ENCODE measurements around the gene CCDC85C.

Gene CCDC85C

DNA sequence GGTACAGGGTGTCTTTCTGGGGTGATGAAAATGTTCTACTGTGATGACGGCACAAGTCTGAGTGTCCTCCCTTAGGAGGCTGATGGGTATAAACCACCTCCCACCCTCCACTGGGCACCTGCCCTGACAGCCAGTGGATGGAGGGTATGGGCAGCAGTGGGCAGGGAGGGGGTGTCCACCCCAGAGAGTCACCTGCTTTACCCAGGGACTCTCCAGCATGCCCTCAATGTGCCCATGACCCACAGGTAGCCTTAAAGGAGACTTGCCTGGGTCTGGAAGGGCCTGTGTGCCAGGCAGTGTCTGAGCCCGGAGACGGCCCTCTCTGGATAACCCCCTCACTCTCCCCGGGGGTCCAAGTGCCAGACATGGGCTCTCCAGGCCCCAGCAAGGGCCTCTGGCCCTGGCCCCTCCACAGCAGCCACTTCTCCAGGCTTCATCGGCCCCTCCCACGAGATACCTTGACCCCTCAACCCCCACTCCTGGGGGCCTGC, 84.0 kb downstream of the CCDC85C start:
- DNase-seq = no peak

DNA sequence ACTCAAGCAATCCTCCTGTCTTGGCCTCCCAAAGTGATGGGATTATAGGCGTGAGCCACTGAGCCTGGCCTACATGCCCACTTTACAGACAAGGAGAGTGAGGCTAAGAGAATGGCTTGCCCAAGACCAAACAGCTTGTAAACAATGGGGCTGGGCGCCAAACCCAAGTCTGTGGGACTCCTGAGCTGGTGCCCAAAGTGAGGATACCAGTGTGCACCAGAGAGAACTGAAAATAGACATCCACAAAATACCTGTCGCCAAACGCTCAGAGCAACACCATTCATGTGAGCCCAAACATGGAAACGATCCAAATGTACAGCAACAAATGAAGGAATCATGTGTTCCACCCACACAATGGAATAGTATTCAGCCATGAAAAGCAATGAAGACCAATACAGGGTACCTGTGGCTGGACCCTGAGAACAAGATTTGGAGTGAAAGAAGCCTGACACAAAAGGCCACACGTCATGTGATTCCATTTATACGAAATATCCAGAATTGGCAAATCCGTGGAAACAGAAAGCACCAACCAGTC, 84.6 kb downstream of the CCDC85C start:
- DNase-seq = no peak

DNA sequence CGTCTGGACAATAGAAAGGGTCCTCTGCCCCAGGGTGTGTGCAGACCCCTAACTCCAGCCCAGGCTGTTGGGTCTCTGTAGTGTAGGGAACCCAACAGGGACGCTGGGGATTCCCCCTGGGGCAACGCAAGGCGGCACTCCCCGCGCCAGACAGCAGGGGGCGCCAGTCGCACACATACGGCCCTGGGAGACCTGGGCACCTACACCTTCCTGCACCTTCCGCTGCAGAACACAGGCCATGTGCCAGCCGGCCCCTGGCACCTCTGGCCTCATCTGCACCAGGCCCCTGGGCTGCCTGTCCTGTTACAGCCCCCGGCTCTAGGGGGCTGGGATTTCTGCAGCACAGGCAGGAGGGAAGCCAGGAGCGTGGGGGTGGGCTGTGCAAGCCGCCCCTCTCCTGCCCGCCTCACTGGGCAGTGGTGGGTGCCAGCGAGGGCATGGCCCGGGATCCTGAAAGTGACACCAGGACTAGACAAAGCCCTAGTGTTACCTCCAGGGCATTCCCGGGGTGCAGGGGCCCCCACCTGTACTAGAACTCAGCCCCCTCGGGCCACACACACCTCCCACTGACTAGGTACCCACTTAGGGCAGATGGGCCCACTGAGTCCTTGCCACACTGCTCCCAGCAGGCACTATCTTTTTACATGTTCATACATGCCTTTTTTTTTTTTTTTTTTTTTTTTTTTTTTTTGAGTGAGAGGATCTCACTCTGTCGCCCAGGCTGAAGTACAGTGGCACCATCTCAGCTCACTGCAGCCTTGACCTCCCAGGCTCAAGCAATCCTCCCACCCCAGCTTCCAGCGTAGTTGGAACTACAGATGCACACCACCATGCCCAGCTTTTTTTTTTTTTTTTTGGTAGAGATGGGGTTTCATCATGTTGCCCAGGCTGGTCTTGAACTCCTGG, 85.3 kb downstream of the CCDC85C start:
- peak; percentile 32 to 54 for DNase-seq

DNA sequence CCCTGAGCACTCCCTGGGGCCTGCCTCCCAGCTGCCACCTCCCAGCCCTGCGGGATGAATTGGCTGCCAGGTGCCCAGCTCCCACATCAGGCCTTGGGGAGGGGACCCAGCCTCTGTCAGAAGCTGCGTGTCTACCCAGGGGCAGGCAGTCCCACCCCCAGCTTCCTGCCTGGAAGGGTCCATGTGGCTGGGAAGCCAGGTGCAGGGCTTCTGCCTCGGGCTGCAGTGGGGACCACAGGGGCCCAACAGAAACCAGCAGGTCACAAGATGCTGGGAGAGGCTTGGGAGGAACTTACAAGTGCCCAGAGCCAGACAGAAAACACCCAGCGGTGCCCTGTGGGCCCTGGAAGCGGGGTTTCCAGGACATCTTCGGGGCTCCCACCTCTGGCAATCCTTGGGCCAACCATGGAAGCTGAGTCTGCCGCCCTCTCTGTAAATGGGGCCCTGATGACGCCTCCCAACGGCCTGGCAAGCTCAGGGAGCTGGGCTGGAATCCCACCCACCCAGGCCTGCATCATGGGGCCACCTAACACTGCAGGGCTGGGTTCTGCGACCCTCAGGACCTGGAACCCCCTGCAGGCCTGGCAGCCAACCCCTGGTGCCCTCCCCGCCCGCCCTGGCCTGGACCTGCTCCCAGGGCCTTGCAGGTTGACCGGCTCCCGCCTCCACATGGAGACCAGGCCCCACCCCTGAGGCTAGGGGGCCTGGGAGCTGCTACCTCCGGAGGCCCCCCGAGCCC, 86.2 kb downstream of the CCDC85C start:
- no peak for DNase-seq

DNA sequence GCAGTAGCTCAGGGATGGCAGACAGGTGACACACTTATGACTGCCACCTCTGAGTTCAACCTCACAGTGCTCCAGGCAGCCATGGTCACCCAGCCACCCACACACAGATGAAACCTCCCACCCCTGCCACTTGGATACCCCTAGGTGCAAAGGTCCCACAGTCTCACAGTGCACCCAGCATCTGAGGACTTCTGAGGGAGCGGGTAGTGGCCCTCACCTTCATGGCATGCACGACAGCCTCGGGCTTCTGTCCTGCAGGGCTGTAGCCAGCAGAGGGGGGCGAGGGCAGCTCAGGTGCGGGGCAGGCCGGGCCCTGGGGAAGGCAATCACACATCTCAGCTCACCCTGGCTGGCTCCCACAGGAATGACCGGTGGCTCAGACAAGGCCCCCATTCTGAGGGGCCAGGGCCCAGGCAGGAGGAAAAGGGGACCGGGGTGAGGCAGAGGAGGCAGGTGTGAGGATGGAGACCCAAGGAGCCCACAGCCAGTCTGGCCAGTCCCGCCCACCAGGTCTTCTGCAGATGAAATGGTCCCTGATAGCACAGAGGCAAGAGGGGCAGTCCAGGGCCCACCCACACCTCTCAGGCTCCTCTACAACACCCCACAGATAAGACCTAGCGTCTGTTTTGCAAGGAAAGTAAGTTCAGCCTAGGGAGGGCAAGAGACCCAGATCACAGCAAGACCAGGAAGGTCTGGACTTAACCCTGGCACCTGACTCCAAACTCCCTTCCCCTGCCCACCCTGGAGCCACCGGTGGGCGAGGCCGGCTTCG, 87.0 kb downstream of the CCDC85C start:
- no peak for DNase-seq

DNA sequence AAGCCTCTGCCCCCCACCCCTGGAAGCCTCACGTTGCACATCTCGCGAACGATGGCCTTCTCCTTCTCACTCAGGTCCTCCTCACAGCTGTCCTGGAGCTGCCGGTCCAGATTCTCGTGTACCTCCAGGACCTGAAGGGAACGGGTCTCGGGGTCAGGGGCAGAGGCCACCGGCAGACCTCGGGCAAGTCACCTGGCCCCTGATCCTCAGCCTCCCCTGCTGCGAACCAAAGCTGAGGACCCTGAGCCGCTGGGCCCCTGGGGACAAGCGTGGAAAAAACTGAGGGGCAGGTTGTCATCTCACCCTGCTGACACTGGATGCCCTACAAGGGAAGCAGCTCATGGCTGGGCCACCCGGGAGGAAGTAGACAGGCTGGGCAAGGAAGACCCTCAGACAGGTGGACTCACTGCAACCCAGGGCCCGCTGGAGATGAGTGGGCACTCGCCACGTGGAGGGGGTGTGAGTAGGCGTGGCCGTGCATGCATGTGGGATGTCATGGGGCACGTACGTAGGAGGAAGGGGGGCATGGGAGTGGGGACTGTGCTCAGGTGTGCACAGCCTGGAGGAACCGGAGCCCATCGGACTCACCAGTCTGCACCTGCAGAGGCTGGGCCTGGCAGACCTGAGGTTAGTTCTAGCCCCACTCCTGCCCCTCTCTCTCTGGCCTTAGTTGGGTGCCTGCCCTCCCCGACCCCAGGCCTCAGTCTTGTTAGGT, 87.7 kb downstream of the CCDC85C start:
- no peak for DNase-seq

DNA sequence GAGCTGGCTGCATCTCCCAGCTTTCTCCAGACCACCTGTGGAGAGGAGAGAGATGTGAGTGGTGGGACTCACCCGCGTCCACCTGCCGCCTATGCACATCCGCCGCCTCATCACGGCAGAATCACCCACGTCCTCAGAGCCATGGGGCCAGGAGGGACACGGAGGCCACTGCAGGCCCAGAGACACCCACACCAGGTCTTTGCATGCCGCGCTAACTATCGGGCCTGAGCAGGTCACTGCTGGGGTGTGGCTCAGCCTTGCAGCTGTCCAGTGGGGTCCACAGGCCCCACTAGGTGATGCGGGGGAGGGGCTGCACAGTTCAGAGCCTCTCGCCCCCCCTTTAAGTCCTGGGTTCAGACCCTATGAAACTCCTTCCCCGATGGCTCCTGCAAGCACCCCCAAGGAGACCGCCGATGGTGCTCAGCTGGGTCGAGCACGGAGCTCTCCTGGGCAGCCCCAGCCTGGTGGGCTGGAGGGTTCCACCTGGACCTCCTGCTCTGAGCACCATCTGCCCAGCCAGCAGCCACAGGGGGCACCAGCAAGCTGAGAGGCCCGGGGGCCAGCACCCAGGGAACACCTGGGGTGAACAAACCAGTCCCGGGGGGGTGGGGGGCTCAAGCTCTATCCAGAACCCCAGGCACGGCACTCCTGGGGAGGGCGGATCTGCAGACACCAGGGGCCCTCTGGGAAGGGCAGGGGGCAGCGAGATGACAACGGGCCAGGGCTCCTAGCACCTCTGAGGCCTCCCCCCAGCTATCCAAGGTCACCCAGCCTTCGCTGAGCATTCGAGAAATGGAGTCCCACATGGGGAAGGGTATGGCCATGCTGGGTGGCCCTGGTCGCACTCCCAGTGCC, 88.5 kb downstream of the CCDC85C start:
- DNase-seq = no peak

DNA sequence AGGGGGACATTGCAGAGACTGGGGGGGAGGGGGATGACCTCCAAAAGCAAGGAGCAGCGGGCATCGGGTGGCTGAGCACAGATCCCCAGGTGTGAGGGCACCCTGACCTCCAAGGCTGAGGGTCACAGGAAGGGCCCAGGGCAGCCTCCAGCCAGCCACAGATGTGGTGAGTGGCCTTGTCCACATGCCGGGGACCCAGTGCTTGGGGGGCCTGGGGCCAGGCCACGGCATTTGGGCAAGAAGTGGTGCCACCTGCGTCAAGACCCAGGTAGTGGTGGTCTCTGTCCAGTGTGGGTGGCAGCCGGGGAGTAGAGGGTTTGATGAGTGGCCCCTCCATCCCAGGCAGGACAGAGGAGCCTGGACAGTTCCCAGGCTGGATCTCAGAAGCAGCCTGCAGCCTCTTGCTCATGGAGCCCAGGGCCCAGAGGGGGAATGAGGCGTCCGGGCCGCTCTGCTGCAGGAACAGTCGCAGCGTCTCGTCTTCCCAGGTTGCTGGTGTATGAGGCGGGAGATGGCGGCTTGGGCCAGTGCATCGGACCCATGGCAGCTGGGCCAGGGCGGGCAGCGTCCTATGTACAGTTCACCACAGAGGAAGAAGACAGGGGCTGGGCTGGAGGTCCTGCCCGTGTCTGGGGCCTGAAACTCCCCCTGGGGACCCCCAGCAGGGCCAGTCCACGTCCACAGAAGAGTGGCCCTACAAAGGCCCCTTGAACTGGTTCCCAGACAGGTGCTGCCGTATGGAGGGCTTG, 89.3 kb downstream of the CCDC85C start:
- no peak for DNase-seq

DNA sequence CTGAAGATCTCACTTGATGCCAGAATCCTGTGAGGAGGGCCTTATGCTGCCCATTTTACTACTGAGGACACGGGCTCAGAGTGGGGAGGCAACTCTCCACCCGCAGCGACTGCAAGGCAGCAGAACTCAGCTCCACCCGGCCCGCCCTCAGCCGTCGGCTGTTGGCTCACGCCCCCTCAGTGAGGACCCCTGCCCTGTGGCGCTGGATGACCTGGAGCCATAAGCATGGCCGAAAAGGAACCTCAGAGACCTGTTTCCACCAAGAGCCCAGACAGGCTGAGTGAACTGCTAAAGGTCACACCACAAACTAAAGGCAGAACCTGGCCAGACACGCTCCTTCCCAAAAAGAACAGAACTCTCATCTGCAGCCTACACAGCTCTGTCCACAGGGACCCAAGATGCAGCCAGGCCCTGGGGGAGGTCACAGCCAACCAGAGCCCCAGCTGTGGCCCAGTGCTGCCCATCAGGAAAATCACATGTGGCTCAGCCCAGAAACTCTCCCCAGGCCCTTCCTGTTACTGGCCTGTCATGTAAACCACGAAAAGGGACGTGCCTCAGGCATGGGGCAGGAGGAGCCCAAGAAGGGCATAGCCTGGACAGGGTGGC, 90.0 kb downstream of the CCDC85C start:
- DNase-seq = no peak

DNA sequence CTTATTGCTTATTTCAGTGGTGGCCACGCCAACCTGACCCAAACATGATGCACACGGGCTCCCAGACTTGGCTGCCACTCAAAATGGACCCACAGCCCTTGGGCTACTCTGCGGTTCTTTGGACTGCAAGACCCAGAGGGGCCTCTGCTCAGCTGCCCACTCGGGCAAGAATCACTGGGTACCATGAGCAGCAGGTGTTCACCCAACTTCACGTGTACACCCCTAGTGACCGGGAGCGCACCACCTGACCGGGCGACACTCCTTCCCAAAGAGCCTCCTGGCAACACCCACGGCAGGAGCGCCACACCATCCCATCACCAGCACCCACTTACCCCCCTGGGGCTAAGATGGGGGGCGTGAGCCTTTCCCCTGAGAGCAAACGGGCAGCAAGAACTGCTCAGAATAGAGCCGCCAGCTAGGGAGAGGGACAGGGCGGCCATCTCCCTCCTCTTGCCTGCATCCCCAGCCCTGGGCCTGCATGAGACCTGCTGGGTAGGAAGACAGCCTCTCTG, 90.8 kb downstream of the CCDC85C start:
- DNase-seq = no peak

DNA sequence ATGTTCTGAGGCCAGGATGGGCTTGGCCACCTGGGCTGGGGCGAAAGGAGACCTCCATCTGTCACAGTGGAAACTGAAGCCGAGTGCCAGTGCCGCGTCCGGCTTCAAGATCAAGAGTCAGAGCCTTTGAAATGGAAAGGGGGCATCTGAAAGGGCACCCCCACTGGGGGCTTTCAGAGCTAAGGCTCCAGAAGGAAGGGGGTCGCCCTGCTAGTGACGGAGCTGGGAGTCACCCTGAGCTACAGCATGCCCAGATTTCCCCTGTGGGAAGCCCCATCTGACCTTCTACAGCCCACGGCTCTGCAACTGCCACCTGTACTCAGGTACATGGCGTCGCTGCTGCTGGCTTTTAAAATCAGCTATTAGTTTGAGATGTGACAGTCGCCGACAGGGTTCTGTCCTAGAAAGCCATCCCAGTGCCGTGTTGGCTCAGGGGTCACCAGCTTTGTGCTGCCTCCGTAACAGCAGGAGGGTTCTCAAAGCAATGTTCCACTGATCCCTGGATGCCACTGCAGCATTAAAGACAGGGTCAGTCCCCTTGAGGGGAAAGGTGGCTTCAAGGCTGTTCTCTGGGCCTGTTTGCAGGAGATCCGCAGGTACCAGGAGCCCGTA, 91.3 kb downstream of the CCDC85C start:
- no peak for DNase-seq

DNA sequence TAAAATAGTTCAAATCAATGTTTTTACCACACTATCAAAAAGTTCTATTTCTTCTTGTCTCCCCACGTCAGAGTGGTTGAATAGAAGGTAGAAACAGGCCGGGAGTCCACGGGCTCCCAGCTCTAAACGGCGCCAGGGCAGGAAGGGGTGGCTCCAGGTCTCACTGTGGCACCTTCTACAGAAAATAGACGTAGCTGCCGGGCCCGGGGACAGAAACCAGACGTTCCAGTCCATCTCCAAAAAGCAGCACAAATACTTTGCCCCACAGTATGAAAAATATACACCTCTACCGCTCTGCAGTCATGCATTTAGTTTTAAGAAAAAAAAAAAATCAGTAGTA, 91.9 kb downstream of the CCDC85C start:
- DNase-seq = no peak

DNA sequence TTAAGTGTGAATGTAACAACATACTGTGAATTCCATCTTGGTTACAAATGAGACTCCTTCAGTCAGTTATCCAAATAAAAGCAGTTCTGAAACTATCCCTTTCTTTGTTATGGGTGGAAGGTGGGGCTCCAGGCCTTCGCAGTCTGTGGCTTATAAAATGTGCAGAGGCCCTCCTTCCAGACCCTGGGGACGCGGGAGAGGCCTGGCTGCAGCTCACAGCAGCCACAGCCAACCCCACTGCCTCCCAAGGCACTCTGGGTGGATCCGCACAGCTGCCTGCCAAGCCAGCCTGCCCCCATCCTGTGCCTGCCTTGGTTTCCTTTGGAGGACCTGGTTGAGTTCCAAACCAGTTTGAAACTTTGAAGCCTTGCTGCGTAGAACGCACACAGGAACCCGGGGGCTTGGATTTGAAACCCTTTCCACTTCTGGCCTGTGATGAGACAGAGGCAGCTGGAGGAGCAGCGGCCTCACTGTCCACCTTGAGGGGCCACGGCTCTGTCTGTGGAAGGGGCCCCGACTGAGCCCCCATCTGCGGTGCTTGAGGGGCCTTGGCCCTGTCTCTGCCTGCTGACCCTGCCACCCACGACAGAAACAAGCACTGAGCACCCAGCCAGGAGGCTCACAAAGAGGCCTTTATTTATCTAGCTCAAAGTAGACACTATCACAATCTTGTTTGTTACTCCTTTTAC, 92.4 kb downstream of the CCDC85C start:
- DNase-seq = no peak

DNA sequence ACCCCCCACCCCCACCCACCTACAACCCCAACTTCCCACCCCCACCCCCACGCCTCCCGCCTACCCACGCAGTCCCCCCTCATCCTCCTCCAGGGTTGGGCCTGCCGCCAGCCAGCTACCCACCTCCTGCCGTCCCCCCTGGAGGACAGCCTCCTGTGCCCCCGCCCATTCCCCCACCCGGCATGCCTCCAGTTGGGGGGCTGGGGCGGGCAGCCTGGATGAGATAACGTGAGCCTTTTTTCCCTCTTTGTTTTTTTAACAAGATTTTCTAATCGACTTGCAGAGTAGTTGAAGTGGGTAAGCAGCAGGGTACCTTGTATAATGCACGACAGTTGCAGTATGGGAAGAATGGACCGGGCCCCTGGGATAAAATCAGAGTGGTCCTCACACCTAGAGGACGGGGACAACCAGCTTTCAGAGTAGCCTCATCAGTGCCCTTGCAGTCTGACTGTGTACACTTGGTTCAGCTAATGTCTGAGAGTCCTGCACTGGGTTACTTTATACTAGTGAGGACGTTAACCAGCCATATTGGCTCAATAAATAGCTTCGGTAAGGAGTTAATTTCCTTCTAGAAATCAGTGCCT, 93.4 kb downstream of the CCDC85C start:
- no peak for DNase-seq

DNA sequence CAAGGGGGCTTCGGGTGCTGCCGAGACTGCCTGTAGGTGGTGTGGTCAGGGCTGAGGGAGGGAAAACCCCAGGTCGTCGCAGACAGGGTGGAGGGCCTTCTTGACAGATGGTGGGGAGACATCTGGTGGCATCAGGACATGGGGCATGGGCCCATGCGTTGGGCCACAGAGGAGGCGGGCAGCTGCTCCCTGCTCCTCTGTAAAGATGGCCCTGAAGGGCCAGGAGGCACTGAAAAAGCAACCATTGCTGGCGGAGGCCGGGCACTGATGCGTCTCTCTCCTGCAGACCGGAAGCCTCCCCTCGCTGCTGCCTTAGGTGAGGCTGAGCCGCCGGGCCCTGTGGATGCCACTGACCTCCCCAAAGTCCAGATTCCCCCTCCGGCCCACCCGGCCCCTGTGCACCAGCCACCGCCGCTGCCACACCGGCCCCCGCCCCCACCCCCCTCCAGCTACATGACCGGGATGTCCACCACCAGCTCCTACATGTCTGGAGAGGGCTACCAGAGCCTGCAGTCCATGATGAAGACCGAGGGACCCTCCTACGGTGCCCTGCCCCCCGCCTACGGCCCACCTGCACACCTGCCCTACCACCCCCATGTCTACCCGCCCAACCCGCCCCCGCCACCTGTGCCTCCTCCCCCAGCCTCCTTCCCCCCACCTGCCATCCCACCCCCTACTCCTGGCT, 94.0 kb downstream of the CCDC85C start:
- DNase-seq = no peak

DNA sequence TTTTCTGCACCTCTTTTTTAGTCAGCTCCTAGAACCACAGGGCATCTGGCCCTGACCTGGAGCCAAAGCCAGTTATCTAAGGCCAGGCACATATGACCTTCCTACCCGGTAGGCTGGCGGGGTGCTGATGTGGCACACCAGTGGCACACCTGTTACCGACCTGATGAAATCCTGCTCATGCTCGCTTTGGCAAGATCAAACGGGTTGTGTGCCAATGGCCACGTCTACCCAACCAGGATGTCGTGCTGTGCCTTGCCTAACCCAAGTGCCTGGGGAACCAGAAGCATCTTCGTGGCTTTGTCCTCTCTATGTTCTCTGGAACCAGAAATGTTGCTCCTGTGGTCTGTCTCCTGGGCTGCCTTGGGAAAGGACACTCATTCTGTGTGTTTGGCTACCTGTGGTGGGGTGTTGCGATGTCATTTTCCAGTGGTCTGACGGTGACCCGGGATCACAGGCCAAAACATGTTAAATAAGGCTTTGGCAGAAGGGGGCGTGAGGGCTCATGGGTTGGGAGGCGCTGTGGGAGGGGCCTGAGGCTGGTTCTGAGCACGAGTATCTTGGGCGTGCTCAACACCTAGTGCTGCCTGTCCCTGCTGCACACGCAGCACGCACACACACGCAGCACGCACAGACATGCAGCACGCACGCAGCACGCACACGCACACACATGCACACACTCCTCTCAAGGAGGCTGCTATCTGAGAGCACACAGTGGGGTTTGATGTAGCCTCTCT, 94.9 kb downstream of the CCDC85C start:
- no peak for DNase-seq
